CD8-positive, alpha-beta memory T cell (primary cell): Measurements from ENCODE around the gene BICDL2. TPM values are rescaled to one million over a fixed set of nuclear protein-coding genes. Genes with fewer than 3 reads are reported as not detected.
A peak's percentile ranks its signal among the peaks of the same experiment; 100 is the strongest.

ENCODE experiments used
- CTCF ChIA-PET: fragments of 350-600 bp; sonication (Branson Sonifier 250); formaldehyde crosslinking; loops from one replicate; lab custom pipeline; 2021; ENCODE audit warnings: antibody characterized with exemption; lab: Charles Lee
- POLR2A ChIA-PET: fragments of 350-600 bp; sonication (Branson Sonifier 250); formaldehyde crosslinking; loops from one replicate; lab custom pipeline; 2021; ENCODE audit warnings: antibody characterized with exemption; lab: Charles Lee
- DNase-seq, 5 donors: peaks; one replicate each; pipeline versions ENCODE4 v3.0.0 to v3.0.0-alpha.2; 2020 to 2022; ENCODE audit warnings: mixed read lengths in 1 of 5
- H3K27ac ChIP-seq: one replicate; pipeline ENCODE4 v1.7.0; 2013; ENCODE audit warnings: low read depth, mild to moderate bottlenecking, low read length, moderate library complexity
- H3K27me3 ChIP-seq: 2 replicates; pipeline ENCODE4 v1.7.0; 2013; ENCODE audit warnings: low read length, mild to moderate bottlenecking; ENCODE audit not compliant: insufficient read depth, poor library complexity, severe bottlenecking
- H3K36me3 ChIP-seq: 2 replicates; pipeline ENCODE4 v1.7.0; 2013; ENCODE audit warnings: mild to moderate bottlenecking, low read length, moderate library complexity; ENCODE audit not compliant: insufficient read depth
- H3K4me1 ChIP-seq: 2 replicates; pipeline ENCODE4 v1.7.0; 2013; ENCODE audit warnings: mild to moderate bottlenecking, low read length, moderate library complexity; ENCODE audit not compliant: insufficient read depth
- H3K4me3 ChIP-seq: 2 replicates; pipeline ENCODE4 v1.7.0; 2013; ENCODE audit warnings: mild to moderate bottlenecking, low read length
- H3K9me3 ChIP-seq: 2 replicates; pipeline ENCODE4 v1.7.0; 2013; ENCODE audit warnings: mild to moderate bottlenecking, low read length
- H3K27ac Mint-ChIP-seq, 8 donors: one replicate each; pipeline ENCODE4 v1.8.0; 2020 to 2021; ENCODE audit warnings: mixed read lengths in 8 of 8, mild to moderate bottlenecking in 6 of 8, inconsistent platforms in 3 of 8, moderate library complexity in 3 of 8
- H3K27me3 Mint-ChIP-seq, 2 donors: one replicate each; pipeline ENCODE4 v1.8.0; 2020 to 2021; ENCODE audit warnings: mixed read lengths in 2 of 2, mild to moderate bottlenecking in 1 of 2, moderate library complexity in 1 of 2
- H3K36me3 Mint-ChIP-seq, 3 donors: one replicate each; pipeline ENCODE4 v1.8.0; 2020 to 2021; ENCODE audit warnings: mixed read lengths in 3 of 3, inconsistent platforms in 1 of 3, mild to moderate bottlenecking in 1 of 3
- H3K4me1 Mint-ChIP-seq, 3 donors: one replicate each; pipeline ENCODE4 v1.8.0; 2020 to 2021; ENCODE audit warnings: mixed read lengths in 3 of 3, inconsistent platforms in 1 of 3, mild to moderate bottlenecking in 1 of 3
- H3K4me3 Mint-ChIP-seq, 7 donors: one replicate each; pipeline ENCODE4 v1.8.0; 2020 to 2021; ENCODE audit warnings: mixed read lengths in 7 of 7, mild to moderate bottlenecking in 6 of 7, moderate library complexity in 4 of 7, inconsistent platforms in 2 of 7
- H3K9me3 Mint-ChIP-seq, 5 donors: one replicate each; pipeline ENCODE4 v1.8.0; 2020 to 2022; ENCODE audit warnings: mixed read lengths in 5 of 5, mild to moderate bottlenecking in 3 of 5, moderate library complexity in 2 of 5, inconsistent platforms in 1 of 5
- polyA plus RNA-seq: library from polyadenylated mRNA; unstranded; fragments of 300-500 nt; fragmentation: Illumina TruSeq; gene quantifications from one replicate; pipeline ENCODE4 v1.2.3, GENCODE V29; 2021
- total RNA-seq, 2 experiments: library from RNA; stranded (reverse); gene quantifications; one replicate each; pipeline ENCODE4 v1.2.3, GENCODE V29; 2021

The BICDL2 gene
- total and polyA plus RNA-seq, 3 experiments from 2014 or later: not detected

DNA sequence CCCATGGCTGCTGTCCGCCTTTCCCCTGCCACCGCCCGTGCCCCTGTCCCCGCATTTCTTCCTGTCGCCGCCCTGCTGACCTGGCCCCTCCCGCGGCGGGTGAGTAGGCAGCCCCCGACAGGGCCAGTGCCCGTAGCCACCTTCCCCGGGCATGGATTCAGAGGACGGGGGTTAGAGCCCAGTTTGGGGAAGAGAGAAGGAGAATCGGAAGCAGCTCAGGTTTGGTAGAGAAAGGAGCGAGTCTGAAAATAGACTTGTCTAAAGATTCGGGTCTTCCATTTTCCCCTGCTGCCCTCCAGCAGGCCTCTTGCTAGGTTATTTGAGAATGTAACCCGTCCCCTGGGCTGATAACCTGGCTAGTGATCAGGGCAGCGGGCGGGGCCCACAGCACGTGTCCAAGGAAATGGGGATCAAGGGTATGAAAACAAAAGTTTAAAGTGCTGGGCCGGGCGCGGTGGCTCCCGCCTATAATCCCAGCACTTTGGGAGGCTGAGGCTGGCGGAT is 31.9 kb downstream of the BICDL2 start:
- H3K4me3 Mint-ChIP-seq: peak overlapping the region; percentile 40 to 83 (median 61)
- H3K27me3 Mint-ChIP-seq: peaks cover 8 to 9% of the 10 kb centered on the region in 2 donors
- no peaks in the 10 kb centered on the region for H3K9me3 ChIP-seq
- peak overlapping the region; percentile 59 for H3K27ac ChIP-seq
- peaks cover 0 to 2% (median 0%) of the 10 kb centered on the region in 5 donors for H3K9me3 Mint-ChIP-seq
- H3K4me1 Mint-ChIP-seq: peaks cover 24 to 34% (median 28%) of the 10 kb centered on the region in 3 donors
- ChIA-PET POLR2A (no interaction called here), CTCF (interaction anchor here (1.3 to 14.4 kb wide), 4 partner anchors 22 to 146 kb away, joined by 3 to 289 read pairs (median 15); partner anchors contain the start of genes HCFC1R1, THOC6 and TNFRSF12A)
- H3K4me3 ChIP-seq: no peak overlapping the region
- H3K36me3 ChIP-seq: no peaks in the 10 kb centered on the region
- no peaks in the 10 kb centered on the region for H3K36me3 Mint-ChIP-seq
- no peak overlapping the region for H3K27ac Mint-ChIP-seq
- H3K4me1 ChIP-seq: peaks cover 22% of the 10 kb centered on the region
- H3K27me3 ChIP-seq: no peaks in the 10 kb centered on the region
- DNase-seq: no peak

DNA sequence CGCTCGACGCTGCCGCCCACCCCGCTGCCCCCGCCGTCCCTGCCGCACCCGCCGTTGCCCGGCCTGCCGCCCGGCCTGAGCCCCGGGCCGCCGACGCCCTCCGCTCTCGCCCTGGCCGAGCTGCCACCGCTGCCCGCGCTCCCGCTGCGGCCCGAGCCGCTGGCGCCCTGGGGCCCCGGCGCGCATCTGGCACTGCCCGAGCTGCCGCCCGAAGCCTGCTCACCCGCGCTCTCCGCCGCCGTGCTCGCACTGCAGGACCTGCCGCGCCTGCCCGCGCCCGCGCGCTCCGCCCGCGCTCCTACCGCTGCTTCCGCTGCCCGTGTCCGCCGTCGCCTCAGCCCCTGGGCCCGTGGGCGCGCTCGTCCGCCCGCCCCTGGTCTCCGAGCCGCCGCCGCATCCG is 32.4 kb downstream of the BICDL2 start:
- Histone ChIP-seq H3K9me3 (no peaks in the 10 kb centered on the region), H3K27me3 (no peaks in the 10 kb centered on the region), H3K36me3 (no peaks in the 10 kb centered on the region), H3K27ac (no peak overlapping the region), H3K4me3 (no peak overlapping the region), H3K4me1 (peaks cover 22% of the 10 kb centered on the region)
- Mint-ChIP-seq H3K36me3 (no peaks in the 10 kb centered on the region), H3K4me3 (no peak overlapping the region), H3K4me1 (peaks cover 24 to 34% (median 28%) of the 10 kb centered on the region in 3 donors), H3K27ac (peak overlapping the region in 1 of 8 donors; percentile 79), H3K27me3 (peaks cover 8 to 9% of the 10 kb centered on the region in 2 donors), H3K9me3 (peaks cover 0 to 2% (median 0%) of the 10 kb centered on the region in 5 donors)
- no peak for DNase-seq
- POLR2A ChIA-PET: interaction anchor here (0.7 to 1.0 kb wide), 6 partner anchors 16 to 54 kb away, joined by 3 to 7 read pairs (median 4); partner anchors contain the start of gene TNFRSF12A
- CTCF ChIA-PET: interaction anchor here (0.7 to 14.4 kb wide), 18 partner anchors 8 to 162 kb away, joined by 3 to 289 read pairs (median 4); partner anchors contain the start of genes HCFC1R1, IL32, THOC6 and TNFRSF12A

DNA sequence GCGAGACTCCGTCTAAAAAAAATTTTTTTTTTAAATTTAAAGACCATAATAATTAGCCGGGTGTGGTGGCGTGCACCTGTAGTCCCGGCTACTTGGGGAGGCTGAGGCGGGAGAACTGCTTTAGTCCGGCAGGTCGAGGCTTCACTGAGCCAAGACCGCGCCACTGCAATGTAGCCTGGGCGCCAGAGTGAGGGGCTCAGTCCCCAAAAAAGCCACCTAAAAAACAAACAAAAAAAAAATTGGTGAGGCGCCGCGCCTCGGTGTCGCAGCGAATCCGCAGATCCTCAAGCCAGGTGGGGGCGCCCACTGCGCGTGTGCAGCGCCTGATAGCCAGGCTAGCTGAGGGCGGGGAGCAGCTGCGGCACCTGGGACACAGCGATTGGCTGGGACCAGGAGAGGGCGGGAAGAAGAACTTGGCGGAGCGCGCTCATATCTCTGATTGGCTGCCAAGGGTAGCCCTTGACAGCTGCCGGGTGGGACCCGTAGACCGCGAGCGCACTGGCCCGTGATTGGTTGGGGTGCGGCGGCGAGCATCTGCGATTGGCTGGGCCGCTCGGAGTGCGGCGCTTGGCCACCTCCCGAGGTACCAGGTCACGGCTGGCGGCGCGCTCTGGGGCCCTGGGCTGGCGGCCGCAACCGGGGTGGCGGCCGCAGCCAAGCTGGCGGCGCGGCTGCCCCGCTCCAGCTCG is 33.0 kb downstream of the BICDL2 start:
- peak overlapping the region in 4 of 8 donors; percentile 8 to 79 (median 50) for H3K27ac Mint-ChIP-seq
- peaks cover 0 to 2% (median 0%) of the 10 kb centered on the region in 5 donors for H3K9me3 Mint-ChIP-seq
- H3K27me3 Mint-ChIP-seq: peaks cover 8 to 13% of the 10 kb centered on the region in 2 donors
- H3K4me1 ChIP-seq: peaks cover 17% of the 10 kb centered on the region
- no peaks in the 10 kb centered on the region for H3K36me3 ChIP-seq
- H3K4me3 ChIP-seq: no peak overlapping the region
- peaks cover 22 to 31% (median 27%) of the 10 kb centered on the region in 3 donors for H3K4me1 Mint-ChIP-seq
- peak; percentile 91 to 97 (median 96) for DNase-seq
- no peaks in the 10 kb centered on the region for H3K27me3 ChIP-seq
- POLR2A ChIA-PET: interaction anchor here (0.7 to 1.0 kb wide), 6 partner anchors 16 to 55 kb away, joined by 3 to 7 read pairs (median 4); partner anchors contain the start of gene TNFRSF12A
- CTCF ChIA-PET: interaction anchor here (0.7 to 14.4 kb wide), 18 partner anchors 8 to 162 kb away, joined by 3 to 289 read pairs (median 4); partner anchors contain the start of genes HCFC1R1, IL32, THOC6 and TNFRSF12A
- no peaks in the 10 kb centered on the region for H3K36me3 Mint-ChIP-seq
- H3K27ac ChIP-seq: no peak overlapping the region
- no peaks in the 10 kb centered on the region for H3K9me3 ChIP-seq
- peak overlapping the region; percentile 66 to 88 (median 79) for H3K4me3 Mint-ChIP-seq

DNA sequence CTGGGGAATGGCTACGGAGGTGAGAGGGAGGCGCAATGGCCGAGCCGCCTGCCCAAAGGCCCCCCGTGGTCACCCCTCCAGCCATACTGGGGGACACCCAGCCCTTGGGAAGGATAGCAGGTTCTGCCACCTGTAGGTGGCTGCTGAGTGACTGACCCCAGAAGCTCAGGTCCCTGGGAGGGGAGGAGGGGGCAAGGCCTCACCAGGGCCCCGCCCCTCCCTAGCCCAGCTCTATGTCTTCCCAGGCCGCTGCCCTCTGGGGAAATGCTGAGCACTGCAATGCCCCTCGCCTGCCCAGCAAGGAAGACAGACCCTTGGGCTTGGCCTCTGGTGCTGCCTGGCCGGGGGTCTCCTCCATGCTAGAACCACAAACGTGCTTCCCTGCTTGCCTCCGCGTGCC is 35.4 kb downstream of the BICDL2 start:
- Histone ChIP-seq H3K36me3 (no peaks in the 10 kb centered on the region), H3K4me1 (no peaks in the 10 kb centered on the region), H3K27ac (no peak overlapping the region), H3K27me3 (no peaks in the 10 kb centered on the region), H3K9me3 (no peaks in the 10 kb centered on the region), H3K4me3 (no peak overlapping the region)
- H3K4me3 Mint-ChIP-seq: no peak overlapping the region
- peaks cover 0 to 8% (median 6%) of the 10 kb centered on the region in 3 donors for H3K4me1 Mint-ChIP-seq
- peaks cover 0 to 2% (median 0%) of the 10 kb centered on the region in 5 donors for H3K9me3 Mint-ChIP-seq
- H3K36me3 Mint-ChIP-seq: no peaks in the 10 kb centered on the region
- no peak overlapping the region for H3K27ac Mint-ChIP-seq
- DNase-seq: no peak
- POLR2A ChIA-PET: no interaction called here
- peaks cover 8 to 10% of the 10 kb centered on the region in 2 donors for H3K27me3 Mint-ChIP-seq
- CTCF ChIA-PET: interaction anchor here (1.0 to 14.4 kb wide), 2 partner anchors 26 to 164 kb away, joined by 3 to 289 read pairs; partner anchors contain the start of genes HCFC1R1, THOC6 and TNFRSF12A

DNA sequence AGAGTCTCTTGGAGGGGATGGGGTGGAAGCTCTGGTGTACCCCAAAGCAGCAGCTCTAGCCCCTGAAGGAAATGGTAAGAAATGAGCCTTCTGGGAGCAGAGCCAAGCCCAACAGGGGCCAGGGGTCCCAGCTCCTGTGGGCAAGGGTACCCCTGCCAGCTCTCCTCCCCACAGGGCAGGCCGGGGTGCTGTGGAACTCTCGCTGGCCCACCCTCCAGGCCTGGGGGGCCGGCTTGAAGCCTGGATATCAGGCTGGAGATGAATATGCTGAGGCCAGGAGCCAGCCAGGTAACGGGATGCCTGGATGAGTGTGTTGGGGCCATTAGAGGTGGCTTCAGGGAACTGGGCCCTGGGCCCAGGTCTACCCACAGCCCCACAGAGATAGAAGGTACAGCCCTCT is 36.2 kb downstream of the BICDL2 start:
- Histone ChIP-seq H3K27me3 (no peaks in the 10 kb centered on the region), H3K36me3 (no peaks in the 10 kb centered on the region), H3K4me3 (no peak overlapping the region), H3K4me1 (no peaks in the 10 kb centered on the region), H3K9me3 (no peaks in the 10 kb centered on the region), H3K27ac (no peak overlapping the region)
- peaks cover 0 to 2% (median 0%) of the 10 kb centered on the region in 5 donors for H3K9me3 Mint-ChIP-seq
- DNase-seq: no peak
- no peaks in the 10 kb centered on the region for H3K36me3 Mint-ChIP-seq
- POLR2A ChIA-PET: interaction anchor here (1.1 kb wide), 1 partner anchor 19 kb away, joined by 3 read pairs; no protein-coding TSS in a partner anchor
- H3K27ac Mint-ChIP-seq: no peak overlapping the region
- H3K4me1 Mint-ChIP-seq: peaks cover 0 to 8% (median 6%) of the 10 kb centered on the region in 3 donors
- no peak overlapping the region for H3K4me3 Mint-ChIP-seq
- H3K27me3 Mint-ChIP-seq: peaks cover 8 to 10% of the 10 kb centered on the region in 2 donors
- CTCF ChIA-PET: interaction anchor here (14.4 kb wide), 1 partner anchor 26 kb away, joined by 289 read pairs; the partner anchor contains the start of genes HCFC1R1, THOC6 and TNFRSF12A

DNA sequence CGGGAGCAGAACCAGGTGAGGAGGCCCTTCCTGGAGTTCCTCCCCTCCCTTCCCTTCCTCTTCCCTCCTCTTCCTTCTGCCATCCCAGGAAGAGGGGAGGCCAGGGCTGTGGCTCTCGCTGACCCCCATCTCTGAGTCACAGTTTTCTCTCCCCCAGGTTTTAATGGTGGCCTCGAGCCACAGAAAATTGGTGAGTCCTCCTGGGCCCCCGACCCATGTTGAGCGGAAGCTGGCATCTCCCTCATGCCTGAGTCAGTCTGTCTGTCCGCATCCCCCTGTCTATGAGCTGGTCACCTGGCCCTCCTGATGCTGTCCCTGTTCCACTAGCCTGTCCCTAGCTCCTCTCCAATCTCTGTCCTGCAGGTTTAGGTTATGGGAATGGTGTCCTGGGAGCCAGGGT is 36.8 kb downstream of the BICDL2 start:
- no peaks in the 10 kb centered on the region for H3K36me3 Mint-ChIP-seq
- no peak for DNase-seq
- no peaks in the 10 kb centered on the region for H3K36me3 ChIP-seq
- ChIA-PET POLR2A (interaction anchor here (1.1 kb wide), 1 partner anchor 19 kb away, joined by 3 read pairs; no protein-coding TSS in a partner anchor), CTCF (interaction anchor here (14.4 kb wide), 1 partner anchor 27 kb away, joined by 289 read pairs; the partner anchor contains the start of genes HCFC1R1, THOC6 and TNFRSF12A)
- H3K27me3 ChIP-seq: no peaks in the 10 kb centered on the region
- no peaks in the 10 kb centered on the region for H3K4me1 ChIP-seq
- H3K4me3 Mint-ChIP-seq: no peak overlapping the region
- no peak overlapping the region for H3K4me3 ChIP-seq
- H3K9me3 ChIP-seq: no peaks in the 10 kb centered on the region
- peaks cover 0 to 2% (median 0%) of the 10 kb centered on the region in 5 donors for H3K9me3 Mint-ChIP-seq
- no peak overlapping the region for H3K27ac Mint-ChIP-seq
- H3K27me3 Mint-ChIP-seq: peaks cover 5 to 10% of the 10 kb centered on the region in 2 donors
- H3K27ac ChIP-seq: no peak overlapping the region
- peaks cover 0 to 7% (median 6%) of the 10 kb centered on the region in 3 donors for H3K4me1 Mint-ChIP-seq

DNA sequence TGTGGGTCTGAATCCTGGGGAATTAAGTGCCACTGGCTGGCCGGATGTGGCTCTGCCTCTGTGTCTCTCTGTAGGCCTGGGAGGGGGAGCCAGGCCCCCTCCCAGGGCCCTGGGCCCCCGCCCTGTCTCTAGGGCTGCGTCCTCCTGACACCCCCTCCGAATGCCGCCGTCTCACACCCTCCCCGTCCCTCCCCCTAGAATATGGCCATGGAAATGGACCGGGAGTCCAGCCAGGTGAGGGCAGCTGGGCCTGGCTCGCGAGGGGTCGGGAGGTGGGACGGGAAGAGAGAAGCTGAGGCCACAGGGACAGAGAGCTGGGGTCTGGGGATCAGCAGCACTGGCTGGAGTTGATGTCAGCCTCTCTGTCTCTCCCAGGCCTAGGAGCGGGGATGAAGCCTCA is 40.4 kb downstream of the BICDL2 start:
- peaks cover 0 to 8% of the 10 kb centered on the region in 2 donors for H3K27me3 Mint-ChIP-seq
- no peaks in the 10 kb centered on the region for H3K4me1 Mint-ChIP-seq
- peaks cover 0 to 2% (median 0%) of the 10 kb centered on the region in 5 donors for H3K9me3 Mint-ChIP-seq
- no peak overlapping the region for H3K4me3 ChIP-seq
- H3K4me3 Mint-ChIP-seq: no peak overlapping the region
- H3K36me3 Mint-ChIP-seq: no peaks in the 10 kb centered on the region
- no peak overlapping the region for H3K27ac ChIP-seq
- no peaks in the 10 kb centered on the region for H3K9me3 ChIP-seq
- H3K27ac Mint-ChIP-seq: no peak overlapping the region
- POLR2A ChIA-PET: no interaction called here
- CTCF ChIA-PET: interaction anchor here (1.1 kb wide), 1 partner anchor 11 kb away, joined by 3 read pairs; no protein-coding TSS in a partner anchor
- DNase-seq: no peak
- H3K4me1 ChIP-seq: no peaks in the 10 kb centered on the region
- H3K27me3 ChIP-seq: no peaks in the 10 kb centered on the region
- H3K36me3 ChIP-seq: no peaks in the 10 kb centered on the region
